ENCODE measurements around the gene CHST5.

Gene CHST5

GRCh38 chr16:75486676-75487313, 49.1 kb downstream of the CHST5 start:
- H3K27me3 ChIP-seq (ENCODE audit: control insufficient read depth, insufficient read depth, low read length) = no peaks in the 10 kb centered on the region
- peaks cover 7% of the 10 kb centered on the region for H3K36me3 ChIP-seq (ENCODE audit: control insufficient read depth, insufficient read depth, low read length)
- no peak overlapping the region for H3K9ac ChIP-seq (ENCODE audit: low read length)
- H3K9me3 ChIP-seq (ENCODE audit: control insufficient read depth, insufficient read depth, low read depth, low read length) = no peaks in the 10 kb centered on the region
- peaks cover 3% of the 10 kb centered on the region; the same call in 1 of the 2 replicates for H3K4me1 ChIP-seq (ENCODE audit: control insufficient read depth, insufficient read depth, low read length)
- no peak overlapping the region for H3K4me3 ChIP-seq (ENCODE audit: low read depth, low read length)
- H3K27ac ChIP-seq (ENCODE audit: low read depth, low read length) = no peak overlapping the region

DNA sequence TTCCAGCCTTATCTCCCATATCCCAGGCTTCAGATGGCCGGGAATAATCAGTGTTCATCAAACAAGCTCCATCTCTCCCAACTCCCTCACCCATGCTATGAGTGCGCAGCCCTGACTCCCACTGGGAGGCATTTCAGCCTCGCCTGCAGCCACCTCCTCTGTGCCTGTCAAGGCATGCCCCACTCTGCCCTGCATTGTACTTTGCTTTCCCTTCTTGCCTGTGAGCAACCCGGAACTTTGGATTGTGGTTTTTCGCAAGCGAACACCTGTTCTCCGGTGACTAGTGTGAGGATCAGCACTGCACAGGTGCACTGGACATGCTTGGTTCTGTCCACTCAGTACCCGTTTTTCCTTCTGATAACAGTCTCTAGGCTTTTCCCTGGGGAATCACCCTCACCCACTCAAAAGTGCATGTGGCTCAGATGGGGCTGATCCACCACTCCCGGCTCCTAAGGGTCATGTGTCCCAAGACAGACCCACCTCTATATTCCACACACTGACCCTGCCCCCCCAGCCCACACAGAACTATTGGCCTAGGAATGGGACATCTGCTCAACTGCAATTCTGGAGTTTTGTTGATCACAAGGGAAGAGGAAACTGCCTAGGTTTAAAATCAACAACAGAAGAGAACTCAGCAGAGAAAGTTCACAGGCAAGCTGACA, 49.8 kb downstream of the CHST5 start:
- Histone ChIP-seq H3K4me1 (ENCODE audit: control insufficient read depth, insufficient read depth, low read length) (no peaks in the 10 kb centered on the region), H3K4me3 (ENCODE audit: low read depth, low read length) (no peak overlapping the region), H3K9ac (ENCODE audit: low read length) (no peak overlapping the region)

DNA sequence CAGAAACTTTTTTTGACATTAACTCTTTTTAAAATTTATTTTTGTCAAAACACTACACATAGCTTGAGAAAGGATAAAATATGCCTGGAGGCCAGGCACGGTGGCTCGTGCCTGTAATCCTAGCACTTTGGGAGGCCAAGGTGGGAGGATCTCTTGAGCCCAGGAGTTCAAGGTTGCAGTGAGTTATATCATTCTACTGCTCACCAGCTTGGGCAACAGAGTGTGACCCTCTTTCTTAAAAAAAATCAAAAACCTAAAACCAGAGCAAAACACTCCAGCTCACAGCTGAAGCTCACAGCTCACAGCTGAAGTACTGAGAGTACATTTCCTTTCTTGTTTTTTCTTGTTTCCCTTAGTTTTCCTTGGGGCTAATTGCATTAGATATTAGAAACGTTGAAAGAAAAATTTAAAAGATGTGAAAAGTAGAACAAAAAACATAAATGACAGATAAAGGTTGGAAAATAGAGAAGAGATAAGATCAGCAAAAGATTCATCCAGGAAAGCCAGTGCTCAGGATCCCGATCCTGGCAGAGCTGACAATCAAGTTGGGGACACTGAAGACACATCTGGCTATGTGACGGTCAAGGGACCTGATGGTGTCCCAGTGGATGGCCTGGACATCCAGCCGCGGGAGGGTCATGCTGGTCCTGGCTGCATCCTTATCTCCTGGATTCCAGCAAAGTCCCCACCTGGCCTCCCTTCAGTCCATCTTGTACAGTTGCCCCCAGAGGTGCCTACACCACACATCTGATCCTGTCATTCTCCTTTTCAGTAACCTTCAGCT, 50.5 kb downstream of the CHST5 start:
- H3K9me3 ChIP-seq (ENCODE audit: control insufficient read depth, insufficient read depth, low read depth, low read length) = no peaks in the 10 kb centered on the region
- H3K27ac ChIP-seq (ENCODE audit: low read depth, low read length) = no peak overlapping the region
- H3K4me3 ChIP-seq (ENCODE audit: low read depth, low read length) = no peak overlapping the region
- H3K36me3 ChIP-seq (ENCODE audit: control insufficient read depth, insufficient read depth, low read length) = peaks cover 11% of the 10 kb centered on the region
- H3K27me3 ChIP-seq (ENCODE audit: control insufficient read depth, insufficient read depth, low read length) = no peaks in the 10 kb centered on the region
- H3K4me1 ChIP-seq (ENCODE audit: control insufficient read depth, insufficient read depth, low read length) = no peaks in the 10 kb centered on the region
- no peak overlapping the region for H3K9ac ChIP-seq (ENCODE audit: low read length)

More for the DNA sequence above, 49.8 kb downstream of the CHST5 start:
- Histone ChIP-seq H3K9me3 (ENCODE audit: control insufficient read depth, insufficient read depth, low read depth, low read length) (no peaks in the 10 kb centered on the region), H3K27me3 (ENCODE audit: control insufficient read depth, insufficient read depth, low read length) (no peaks in the 10 kb centered on the region), H3K27ac (ENCODE audit: low read depth, low read length) (no peak overlapping the region), H3K36me3 (ENCODE audit: control insufficient read depth, insufficient read depth, low read length) (peaks cover 11% of the 10 kb centered on the region)

- peaks cover 31% of the 10 kb centered on the region for H3K36me3 ChIP-seq (ENCODE audit: control insufficient read depth, insufficient read depth, low read length)
- no peaks in the 10 kb centered on the region for H3K27me3 ChIP-seq (ENCODE audit: control insufficient read depth, insufficient read depth, low read length)
- no peaks in the 10 kb centered on the region for H3K9me3 ChIP-seq (ENCODE audit: control insufficient read depth, insufficient read depth, low read depth, low read length)
- H3K4me3 ChIP-seq (ENCODE audit: low read depth, low read length) = no peak overlapping the region
- no peak overlapping the region for H3K27ac ChIP-seq (ENCODE audit: low read depth, low read length)
- H3K9ac ChIP-seq (ENCODE audit: low read length) = no peak overlapping the region
- no peaks in the 10 kb centered on the region for H3K4me1 ChIP-seq (ENCODE audit: control insufficient read depth, insufficient read depth, low read length)
Measured at GRCh38 chr16:75483222-75483621, 52.7 kb downstream of the CHST5 start.

- Histone ChIP-seq H3K36me3 (ENCODE audit: control insufficient read depth, insufficient read depth, low read length) (peaks cover 35% of the 10 kb centered on the region), H3K9me3 (ENCODE audit: control insufficient read depth, insufficient read depth, low read depth, low read length) (no peaks in the 10 kb centered on the region), H3K27ac (ENCODE audit: low read depth, low read length) (no peak overlapping the region), H3K9ac (ENCODE audit: low read length) (no peak overlapping the region), H3K4me3 (ENCODE audit: low read depth, low read length) (no peak overlapping the region), H3K27me3 (ENCODE audit: control insufficient read depth, insufficient read depth, low read length) (no peaks in the 10 kb centered on the region), H3K4me1 (ENCODE audit: control insufficient read depth, insufficient read depth, low read length) (no peaks in the 10 kb centered on the region)
Measured at GRCh38 chr16:75482434-75483205, 53.3 kb downstream of the CHST5 start.

DNA sequence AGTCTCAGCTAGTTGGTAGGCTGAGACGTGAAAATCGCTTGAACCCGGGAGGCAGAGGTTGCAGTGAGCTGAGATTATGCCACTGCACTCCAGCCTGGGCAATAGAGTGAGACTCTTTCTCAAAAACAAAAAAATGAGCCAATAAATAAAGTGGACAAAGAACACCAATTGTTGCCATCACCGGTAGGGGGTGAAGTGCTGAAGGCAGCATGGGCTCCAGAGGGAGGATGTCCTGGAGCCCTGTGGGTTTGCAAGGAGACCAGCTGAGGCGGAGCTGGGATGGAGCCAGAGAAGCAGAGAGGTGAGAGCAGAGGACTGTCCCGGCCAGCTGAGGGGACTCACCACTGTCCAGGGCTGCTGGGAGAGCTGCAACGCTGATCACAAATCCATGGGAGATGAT, 54.4 kb downstream of the CHST5 start:
- no peak overlapping the region for H3K4me3 ChIP-seq (ENCODE audit: low read depth, low read length)
- H3K9ac ChIP-seq (ENCODE audit: low read length) = no peak overlapping the region
- H3K36me3 ChIP-seq (ENCODE audit: control insufficient read depth, insufficient read depth, low read length) = peaks cover 39% of the 10 kb centered on the region
- H3K27ac ChIP-seq (ENCODE audit: low read depth, low read length) = no peak overlapping the region
- H3K27me3 ChIP-seq (ENCODE audit: control insufficient read depth, insufficient read depth, low read length) = no peaks in the 10 kb centered on the region
- H3K9me3 ChIP-seq (ENCODE audit: control insufficient read depth, insufficient read depth, low read depth, low read length) = no peaks in the 10 kb centered on the region
- H3K4me1 ChIP-seq (ENCODE audit: control insufficient read depth, insufficient read depth, low read length) = peaks cover 5% of the 10 kb centered on the region

DNA sequence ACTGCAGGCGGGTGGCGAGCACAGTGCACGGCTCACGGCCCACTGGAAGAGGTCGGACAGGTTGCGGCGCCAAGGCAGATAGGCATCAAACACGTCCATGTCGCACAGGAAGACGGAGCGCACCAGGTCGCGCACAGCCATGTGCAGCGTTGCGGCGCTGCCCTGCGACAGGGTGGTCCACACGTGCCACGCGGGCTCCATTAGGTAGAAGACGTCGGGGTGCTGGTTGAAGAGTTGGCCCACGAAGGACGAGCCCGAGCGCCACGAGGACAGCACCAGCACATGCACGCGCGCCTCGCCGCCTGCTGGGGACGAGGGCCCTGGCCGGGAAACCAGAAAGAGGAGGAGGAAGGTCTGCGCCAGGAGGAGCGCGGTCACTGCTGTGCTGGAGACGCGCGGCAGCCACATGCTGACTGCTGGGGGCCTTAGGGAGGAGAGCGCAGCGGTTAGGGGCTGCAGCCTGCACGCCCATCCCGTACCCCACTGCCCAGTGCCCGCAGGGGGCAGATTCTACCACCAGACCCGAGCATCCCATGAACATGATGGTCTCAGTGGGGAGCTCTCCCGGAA, 56.4 kb downstream of the CHST5 start:
- Histone ChIP-seq H3K36me3 (ENCODE audit: control insufficient read depth, insufficient read depth, low read length) (peaks cover 39% of the 10 kb centered on the region), H3K9ac (ENCODE audit: low read length) (no peak overlapping the region), H3K4me1 (ENCODE audit: control insufficient read depth, insufficient read depth, low read length) (peaks cover 5% of the 10 kb centered on the region), H3K4me3 (ENCODE audit: low read depth, low read length) (no peak overlapping the region), H3K27me3 (ENCODE audit: control insufficient read depth, insufficient read depth, low read length) (no peaks in the 10 kb centered on the region), H3K27ac (ENCODE audit: low read depth, low read length) (no peak overlapping the region), H3K9me3 (ENCODE audit: control insufficient read depth, insufficient read depth, low read depth, low read length) (no peaks in the 10 kb centered on the region)
